T-helper 22 cell (primary cell): ENCODE data around the gene C13orf42.

Experiments
- DNase-seq: peaks from one replicate; pipeline ENCODE4 v3.0.0-alpha.2; 2020; ENCODE audit warnings: low read depth

Gene C13orf42

GRCh38 chr13:51111174-51111573 lies at the start of gene C13orf42:
Gene C13orf42, minus strand, starts transcription at chr13:51111274. Its CDS starts 65 bp downstream, at chr13:51111209.
- no peak for DNase-seq

- DNase-seq = no peak
Measured at GRCh38 chr13:51158880-51159518, 47.9 kb upstream of the C13orf42 start.

GRCh38 chr13:51158365-51158764 lies 47.3 kb upstream of the C13orf42 start:
- DNase-seq = no peak

GRCh38 chr13:51156648-51157047 lies 45.6 kb upstream of the C13orf42 start:
- DNase-seq = no peak

- DNase-seq = no peak
Measured at GRCh38 chr13:51155776-51156515, 44.9 kb upstream of the C13orf42 start.

GRCh38 chr13:51155161-51155560 lies 44.1 kb upstream of the C13orf42 start:
- no peak for DNase-seq

GRCh38 chr13:51154029-51154555 lies 43.0 kb upstream of the C13orf42 start:
- no peak for DNase-seq

GRCh38 chr13:51153527-51153926 lies 42.5 kb upstream of the C13orf42 start:
- DNase-seq = no peak

GRCh38 chr13:51152701-51153100 lies 41.6 kb upstream of the C13orf42 start:
- no peak for DNase-seq

- no peak for DNase-seq
Measured at GRCh38 chr13:51151463-51151862, 40.4 kb upstream of the C13orf42 start.

GRCh38 chr13:51148952-51149573 lies 38.0 kb upstream of the C13orf42 start:
- DNase-seq = no peak

- DNase-seq = no peak
Measured at GRCh38 chr13:51148223-51148951, 37.3 kb upstream of the C13orf42 start.

- DNase-seq = no peak
Measured at GRCh38 chr13:51147732-51148131, 36.7 kb upstream of the C13orf42 start.

GRCh38 chr13:51146667-51147066 lies 35.6 kb upstream of the C13orf42 start:
- no peak for DNase-seq

- DNase-seq = no peak
Measured at GRCh38 chr13:51137250-51137649, 26.2 kb upstream of the C13orf42 start.

GRCh38 chr13:51136276-51136980 lies 25.4 kb upstream of the C13orf42 start:
- DNase-seq = no peak

GRCh38 chr13:51134763-51135365 lies 23.8 kb upstream of the C13orf42 start:
- no peak for DNase-seq

GRCh38 chr13:51130348-51130747 lies 19.3 kb upstream of the C13orf42 start:
- no peak for DNase-seq

- DNase-seq = no peak
Measured at GRCh38 chr13:51125495-51126226, 14.6 kb upstream of the C13orf42 start.

- DNase-seq = no peak
Measured at GRCh38 chr13:51122868-51123566, 11.9 kb upstream of the C13orf42 start.
